Measurements from ENCODE around the gene NEURL1B.

NEURL1B gene

GRCh38 chr5:172608773-172609172 is 32.3 kb upstream of the NEURL1B start:
- no peak for DNase-seq (ENCODE audit: low read depth)
- TF ChIP-seq CTCF (IDR thresholded peaks at IDR 0.05; ENCODE audit: control insufficient read depth, extremely low read depth, insufficient read depth), result no peak
- no peak overlapping the region for H3K4me3 ChIP-seq (ENCODE audit: low read depth, low read length)

GRCh38 chr5:172610643-172611042 is 30.4 kb upstream of the NEURL1B start:
- DNase-seq (ENCODE audit: low read depth), result no peak
- TF ChIP-seq CTCF (IDR thresholded peaks at IDR 0.05; ENCODE audit: control insufficient read depth, extremely low read depth, insufficient read depth), result no peak
- no peak overlapping the region for H3K4me3 ChIP-seq (ENCODE audit: low read depth, low read length)

- no peak for TF ChIP-seq CTCF (IDR thresholded peaks at IDR 0.05; ENCODE audit: control insufficient read depth, extremely low read depth, insufficient read depth)
- H3K4me3 ChIP-seq (ENCODE audit: low read depth, low read length), result no peak overlapping the region
- DNase-seq (ENCODE audit: low read depth), result no peak
Measured at GRCh38 chr5:172611913-172612312, 29.1 kb upstream of the NEURL1B start.

GRCh38 chr5:172612771-172613170 is 28.3 kb upstream of the NEURL1B start:
- no peak for DNase-seq (ENCODE audit: low read depth)
- no peak for TF ChIP-seq CTCF (IDR thresholded peaks at IDR 0.05; ENCODE audit: control insufficient read depth, extremely low read depth, insufficient read depth)
- H3K4me3 ChIP-seq (ENCODE audit: low read depth, low read length), result no peak overlapping the region

- no peak overlapping the region for H3K4me3 ChIP-seq (ENCODE audit: low read depth, low read length)
- TF ChIP-seq CTCF (IDR thresholded peaks at IDR 0.05; ENCODE audit: control insufficient read depth, extremely low read depth, insufficient read depth), result no peak
Measured at GRCh38 chr5:172616136-172616535, 24.9 kb upstream of the NEURL1B start.

GRCh38 chr5:172616730-172617129 is 24.3 kb upstream of the NEURL1B start:
- DNase-seq (ENCODE audit: low read depth), result no peak
- no peak for TF ChIP-seq CTCF (IDR thresholded peaks at IDR 0.05; ENCODE audit: control insufficient read depth, extremely low read depth, insufficient read depth)
- H3K4me3 ChIP-seq (ENCODE audit: low read depth, low read length), result no peak overlapping the region

More at GRCh38 chr5:172616136-172616535, 24.9 kb upstream of the NEURL1B start:
- DNase-seq (ENCODE audit: low read depth), result no peak

- no peak overlapping the region for H3K4me3 ChIP-seq (ENCODE audit: low read depth, low read length)
- no peak for DNase-seq (ENCODE audit: low read depth)
- TF ChIP-seq CTCF (IDR thresholded peaks at IDR 0.05; ENCODE audit: control insufficient read depth, extremely low read depth, insufficient read depth), result no peak
Measured at GRCh38 chr5:172617817-172618216, 23.2 kb upstream of the NEURL1B start.

Measured in LNCaP clone FGC (cell line).